CD4-positive, alpha-beta T cell treated with Interleukin-21 for 1 hour (primary cell): ENCODE measurements around the gene BTG4.
A peak's percentile ranks its signal among the peaks of the same experiment; 100 is the strongest.

Experiments
- DNase-seq: peaks from one replicate; pipeline ENCODE4 v3.0.0-alpha.2; 2020

BTG4 gene

DNA sequence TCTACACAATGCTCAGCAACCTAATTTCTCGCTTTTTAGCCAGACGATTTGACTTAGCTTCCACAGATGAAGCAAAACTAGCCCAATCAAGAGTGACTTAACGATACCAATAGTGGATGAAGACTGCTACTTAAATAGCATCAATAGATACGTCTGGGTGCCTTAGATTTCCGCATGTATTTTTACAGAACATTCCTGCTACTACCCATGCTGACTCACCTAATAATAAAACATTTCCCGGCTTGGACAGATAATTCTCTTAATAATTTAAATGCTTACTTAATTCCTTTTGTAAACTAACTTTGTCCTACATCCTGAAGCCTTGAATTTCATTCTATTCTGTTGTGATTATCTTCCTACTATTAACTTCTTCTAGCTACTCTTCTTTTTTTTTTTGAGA lies 23.1 kb upstream of the BTG4 start:
- no peak for DNase-seq

DNA sequence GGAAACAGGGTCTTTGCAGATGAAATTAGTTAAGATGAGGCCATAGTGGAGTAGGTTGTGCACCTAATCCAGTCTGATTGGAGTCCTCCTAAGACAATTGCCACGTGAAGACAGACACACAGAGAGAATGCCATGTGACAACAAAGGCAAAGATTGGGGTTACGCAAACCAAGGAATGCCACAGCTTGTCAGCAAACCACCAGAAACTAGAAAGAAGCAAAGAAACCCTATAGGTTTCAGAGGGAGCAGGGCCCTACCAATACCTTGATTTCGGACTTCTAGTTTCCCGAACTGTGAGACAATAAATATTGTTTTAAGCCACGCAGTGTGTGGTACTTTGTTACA lies 20.2 kb upstream of the BTG4 start:
- DNase-seq: no peak

DNA sequence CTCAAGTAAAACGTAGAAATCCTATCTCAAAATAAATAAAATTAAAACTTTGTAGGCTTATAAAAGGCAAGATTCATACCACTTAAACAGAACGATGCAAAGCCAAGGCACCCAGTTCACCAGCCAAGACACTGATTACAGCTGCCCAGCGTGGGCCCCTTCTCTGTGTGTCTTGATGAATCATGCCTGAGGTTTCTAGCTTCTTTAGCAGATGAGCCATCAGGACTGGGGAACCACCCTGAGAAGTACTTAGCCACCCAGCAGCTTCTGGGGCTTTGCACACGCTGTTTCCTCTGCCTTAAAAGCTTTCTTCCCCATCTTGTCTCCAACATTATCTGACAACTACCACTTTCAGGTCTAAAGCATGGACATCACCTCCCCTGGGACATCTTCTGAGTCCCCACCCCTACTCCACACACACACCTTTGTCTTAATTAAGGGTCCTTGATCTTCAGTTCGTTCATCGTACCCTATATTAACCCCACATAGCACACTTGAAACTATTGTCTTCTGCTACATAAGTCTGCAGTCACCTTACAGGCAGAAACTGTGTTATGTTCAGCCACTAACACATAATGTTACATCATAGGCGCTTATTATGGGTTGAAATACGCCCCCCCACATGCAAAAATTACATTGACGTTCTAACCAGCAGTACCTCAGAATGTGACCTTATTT lies 19.6 kb upstream of the BTG4 start:
- peak; percentile 21 for DNase-seq

DNA sequence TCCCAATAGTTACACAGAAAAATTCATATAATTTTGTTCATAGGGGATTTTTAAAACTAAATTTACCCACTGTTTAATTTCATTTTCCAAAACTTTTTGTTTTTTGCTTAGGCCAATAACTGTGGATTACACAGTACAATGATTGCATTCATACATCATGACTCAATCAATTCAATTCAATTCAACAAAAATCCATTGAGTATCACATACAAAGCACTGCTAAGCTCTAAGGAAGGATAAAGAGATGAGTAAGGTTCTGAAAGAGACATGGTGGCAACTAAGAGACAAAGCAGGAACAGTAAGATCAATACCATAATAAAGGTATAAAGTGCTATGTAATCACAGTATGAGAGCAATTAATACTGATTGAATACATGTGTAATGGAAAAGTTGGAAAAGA lies 18.9 kb upstream of the BTG4 start:
- no peak for DNase-seq

DNA sequence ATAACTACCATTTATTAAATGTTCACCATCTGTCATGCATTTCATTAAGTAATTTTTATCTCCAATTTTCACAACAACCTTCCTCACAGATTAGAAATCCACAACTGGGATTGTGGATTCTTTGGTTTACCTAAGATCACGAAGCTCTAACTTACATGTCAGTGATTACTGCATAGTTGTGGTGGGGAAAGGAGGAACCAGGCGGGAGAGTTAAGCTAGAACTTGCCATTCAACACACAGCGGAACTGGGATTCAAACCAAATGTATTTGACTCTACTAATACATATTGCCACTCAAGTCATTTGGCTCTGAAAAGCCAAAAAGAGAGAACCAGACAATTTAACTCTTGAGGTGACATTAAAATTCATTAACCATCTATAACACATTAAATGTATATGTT lies 17.9 kb upstream of the BTG4 start:
- no peak for DNase-seq

DNA sequence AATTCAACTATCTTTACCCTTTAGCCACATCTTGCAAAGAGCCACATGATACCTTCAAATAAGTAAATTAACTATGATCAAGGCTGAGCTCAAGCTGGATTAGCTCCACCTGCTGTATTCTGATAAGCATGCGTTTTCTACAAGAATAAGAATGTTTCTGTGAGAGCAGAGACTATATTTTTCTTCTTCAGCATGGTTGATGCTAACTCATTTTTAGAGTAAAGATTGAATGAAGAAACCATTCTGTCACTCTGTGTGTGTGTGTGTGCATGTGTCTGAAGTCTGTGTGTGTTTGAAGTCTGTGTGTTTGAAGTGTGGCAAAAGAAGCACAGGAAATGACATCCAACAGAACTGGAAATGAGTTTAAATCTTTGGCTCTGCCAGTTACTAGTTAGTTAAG lies 16.4 kb upstream of the BTG4 start:
- DNase-seq: peak; percentile 60

DNA sequence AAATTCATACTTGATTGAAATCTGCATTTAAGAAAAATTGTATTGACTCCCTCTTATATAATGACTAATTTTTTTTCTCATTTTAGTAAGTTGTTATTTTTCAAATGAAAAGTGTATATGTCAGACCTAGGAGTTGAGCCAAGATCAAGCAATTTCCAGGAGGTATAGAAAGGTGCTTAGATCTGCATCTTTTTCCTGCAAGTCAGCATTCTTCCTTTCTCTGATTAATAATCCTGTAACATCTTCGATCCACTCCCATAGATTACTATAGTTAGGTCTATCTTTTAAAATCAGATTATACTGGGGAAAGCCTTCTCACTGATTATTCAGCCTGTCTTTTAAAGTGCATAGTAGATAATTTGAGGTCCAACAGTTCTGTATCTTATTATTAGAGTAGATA lies 15.1 kb upstream of the BTG4 start:
- DNase-seq: no peak

DNA sequence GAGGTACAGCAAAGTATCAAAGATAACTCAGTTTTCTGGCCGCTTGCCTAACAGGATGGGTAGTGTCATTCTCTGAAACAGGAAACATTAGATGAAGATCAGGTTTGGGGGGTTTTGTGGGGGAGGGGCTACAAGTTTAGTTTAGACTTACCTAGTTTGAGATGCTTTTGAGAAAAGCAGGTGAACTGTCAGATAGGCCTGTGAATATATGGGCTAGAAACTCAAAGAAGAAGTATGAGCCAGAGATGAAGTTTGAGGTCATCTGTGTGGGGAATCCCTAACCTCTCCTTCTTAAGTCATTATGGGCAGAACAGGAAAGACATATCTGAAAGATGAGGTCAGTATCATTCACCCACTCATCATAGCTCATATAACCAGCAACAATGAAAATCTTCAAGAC lies 14.3 kb upstream of the BTG4 start:
- DNase-seq: no peak

DNA sequence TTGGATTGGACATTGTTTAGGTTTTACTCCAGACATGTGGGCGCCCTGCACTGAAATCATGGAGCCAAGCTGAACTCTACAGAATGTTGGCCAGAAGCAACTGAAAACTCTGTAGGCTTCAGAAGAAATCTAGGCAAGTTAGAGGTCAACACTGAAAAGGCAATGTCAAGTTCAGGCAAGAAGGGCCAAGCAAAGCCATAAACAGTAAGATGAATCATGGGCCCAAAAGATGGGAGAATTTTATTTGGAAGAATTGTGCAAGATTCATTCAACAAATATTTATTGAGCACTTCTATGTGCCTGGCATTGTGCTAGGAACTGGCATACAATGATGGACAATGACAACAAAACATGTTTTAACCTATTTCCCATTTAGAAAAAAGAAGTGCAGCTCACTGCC lies 13.3 kb upstream of the BTG4 start:
- no peak for DNase-seq

DNA sequence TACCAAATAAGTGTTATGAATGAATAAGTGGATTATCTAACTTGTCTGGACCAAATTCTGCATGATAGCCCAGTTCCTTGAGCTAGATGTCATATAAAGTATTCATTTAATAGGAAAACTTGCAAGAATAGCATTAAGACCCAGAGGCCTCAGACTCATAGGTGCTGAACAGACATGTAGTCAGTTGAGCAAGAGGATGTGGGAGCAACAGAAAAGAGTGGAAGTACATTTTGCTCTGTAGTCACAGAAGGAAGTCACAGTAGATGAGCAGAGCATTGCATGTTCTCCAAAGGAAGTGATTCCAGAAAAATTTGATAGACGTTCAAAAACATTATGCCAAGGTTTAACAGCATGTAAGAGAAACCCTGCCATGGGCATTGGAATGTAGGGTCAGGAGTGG lies 11.9 kb upstream of the BTG4 start:
- no peak for DNase-seq

DNA sequence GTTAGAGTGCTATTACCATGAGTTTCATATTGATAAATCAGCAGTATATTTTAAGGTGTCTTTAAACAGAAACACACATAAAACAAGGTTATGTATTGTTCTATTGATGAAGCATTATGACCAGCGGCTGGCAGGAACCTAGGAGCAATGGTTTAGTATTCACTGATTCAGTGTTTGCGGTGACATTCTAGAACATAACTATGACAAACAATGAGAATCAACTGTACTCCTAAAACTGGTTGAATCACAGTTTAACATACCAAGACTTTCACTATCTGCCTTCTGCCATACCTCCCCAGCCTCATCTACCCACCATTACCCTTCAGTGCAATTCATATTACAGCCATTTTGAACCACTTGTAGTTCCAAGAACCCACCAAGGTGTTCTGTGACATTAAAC lies 11.2 kb upstream of the BTG4 start:
- DNase-seq: no peak

DNA sequence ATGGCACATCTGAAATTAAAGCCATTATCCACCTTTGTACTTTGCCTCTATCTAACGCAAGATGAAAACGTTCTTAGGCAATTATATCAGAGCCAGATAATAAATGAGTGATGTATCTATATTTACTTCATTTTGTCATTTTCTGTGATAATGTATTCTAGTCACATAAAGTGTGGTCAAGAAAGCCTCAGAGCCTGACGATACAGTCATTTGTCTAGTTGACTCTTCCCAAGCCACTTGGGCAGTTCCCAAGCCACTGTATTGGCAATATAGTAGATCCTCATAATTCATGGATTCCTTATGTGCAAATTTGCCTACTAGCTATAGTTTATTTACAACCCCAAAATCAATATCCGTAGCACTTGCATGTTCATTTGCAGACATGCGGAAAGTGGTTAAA lies 10.2 kb upstream of the BTG4 start:
- DNase-seq: no peak

DNA sequence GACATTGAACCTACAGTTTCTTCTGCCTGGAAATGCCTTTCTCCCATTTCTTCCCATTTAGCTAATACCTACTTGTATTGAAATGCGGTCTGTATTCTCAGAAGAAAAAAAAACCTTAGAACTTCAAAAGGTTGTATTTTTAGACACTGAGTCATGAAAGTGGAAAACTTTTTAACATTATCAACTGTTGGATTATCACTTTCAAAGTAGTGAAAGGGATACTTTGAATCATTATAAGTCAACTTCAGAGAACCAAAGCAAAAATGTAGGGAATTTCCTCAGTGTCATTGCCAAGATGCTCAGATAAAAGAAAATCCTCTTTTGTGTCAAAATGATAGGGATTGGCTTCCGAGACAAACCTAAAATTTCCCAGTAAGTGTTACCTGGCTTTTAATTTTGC lies 8.9 kb upstream of the BTG4 start:
- DNase-seq: no peak

DNA sequence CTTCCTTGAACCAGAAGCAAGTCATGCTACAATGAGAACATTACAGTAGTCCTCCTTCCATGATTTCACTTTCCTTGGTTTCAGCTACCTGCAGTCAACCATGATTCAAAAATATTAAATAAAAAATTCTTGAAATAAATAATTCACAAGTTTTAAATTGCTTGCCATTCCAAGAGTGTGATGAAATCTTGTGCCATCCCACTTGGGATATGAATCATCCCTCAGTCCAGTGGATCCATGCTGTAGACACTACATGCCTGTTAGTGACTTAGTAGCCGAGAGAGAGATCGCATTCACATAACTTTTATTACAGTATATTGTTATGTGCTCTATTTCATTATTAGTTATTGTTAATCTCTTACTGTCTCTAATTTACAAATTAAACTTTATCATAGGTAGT lies 8.4 kb upstream of the BTG4 start:
- DNase-seq: no peak

DNA sequence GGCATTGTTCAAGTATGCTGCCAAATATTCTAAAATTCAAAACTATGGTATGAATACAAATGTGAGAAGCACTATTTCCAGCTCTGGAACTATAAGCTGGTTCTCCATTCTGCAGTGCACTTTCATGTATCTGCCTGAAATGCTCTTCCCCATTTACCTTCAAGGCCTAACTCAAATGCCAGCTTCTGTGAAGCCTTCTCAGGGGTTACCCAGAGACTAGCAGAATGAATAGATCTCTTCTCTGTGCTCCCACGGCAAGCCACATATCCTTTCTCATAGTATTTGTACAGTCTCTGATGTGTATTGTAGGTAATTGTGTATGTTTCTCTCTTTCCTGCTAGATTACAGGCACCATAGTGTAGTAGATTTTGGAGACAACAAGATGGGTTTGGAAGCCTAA lies 6.5 kb upstream of the BTG4 start:
- DNase-seq: no peak

DNA sequence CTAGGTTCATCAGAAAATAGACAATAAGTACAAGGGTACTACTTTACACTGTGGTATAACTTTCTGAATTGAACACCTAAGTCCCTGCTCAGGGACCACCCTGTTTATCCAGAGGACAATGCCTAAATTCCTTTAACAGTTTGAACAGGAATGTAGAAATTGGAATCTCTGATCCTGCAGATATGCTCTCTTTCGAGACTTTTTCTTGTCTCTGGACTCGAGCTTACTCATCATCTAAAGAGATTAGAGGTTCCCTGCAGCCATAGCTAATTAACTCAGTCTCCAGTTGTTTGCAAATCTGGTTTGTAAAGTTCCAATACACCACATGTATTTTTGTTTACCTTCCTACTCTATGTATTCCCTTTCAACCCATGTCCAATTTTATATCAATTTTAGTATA lies 3.4 kb upstream of the BTG4 start:
- DNase-seq: no peak

DNA sequence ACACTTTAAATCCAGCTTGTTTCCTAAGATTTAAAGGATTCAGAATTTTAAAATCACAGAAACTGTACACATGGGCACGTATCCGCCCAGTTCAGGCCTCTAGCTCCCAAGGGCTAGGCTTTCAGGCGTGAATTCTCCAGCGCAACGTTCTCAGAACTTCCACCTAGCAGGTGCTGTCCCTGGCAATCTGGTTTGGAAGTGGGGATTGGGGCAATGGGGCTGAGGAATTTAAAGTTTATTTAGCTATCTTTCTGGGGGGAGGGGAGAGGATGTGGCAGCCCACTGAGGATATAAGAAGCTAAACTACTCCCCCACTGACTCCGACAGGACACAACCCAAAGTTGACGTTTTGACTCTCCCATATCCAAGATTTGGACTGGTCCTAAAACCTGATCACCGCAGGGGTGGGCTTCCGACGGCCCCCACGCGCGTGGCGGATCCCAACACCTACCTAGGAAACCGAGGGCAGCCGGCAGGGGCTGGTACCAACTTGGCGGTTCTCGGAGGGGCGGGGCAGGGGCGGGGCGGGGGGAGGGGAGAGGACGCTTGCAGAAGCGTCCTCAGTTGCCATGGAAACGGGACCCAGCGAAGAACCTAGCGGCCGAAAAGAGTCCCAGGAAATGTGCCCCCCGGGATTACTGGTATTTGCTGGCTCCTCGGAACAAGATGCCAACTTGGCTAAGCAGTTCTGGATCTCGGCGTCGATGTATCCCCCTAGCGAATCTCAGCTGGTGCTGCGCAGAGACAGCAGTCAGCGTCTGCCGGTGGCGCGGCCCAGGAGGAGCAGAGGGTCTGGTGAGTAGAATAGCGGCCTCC lies 2.2 kb upstream of the BTG4 start, which contains the start of gene HOATZ:
Gene HOATZ (plus strand): TSS at position 563 of the 816 bp plus-strand sequence. CDS start 7 bp downstream, at position 570.
- peak; percentile 4 for DNase-seq

DNA sequence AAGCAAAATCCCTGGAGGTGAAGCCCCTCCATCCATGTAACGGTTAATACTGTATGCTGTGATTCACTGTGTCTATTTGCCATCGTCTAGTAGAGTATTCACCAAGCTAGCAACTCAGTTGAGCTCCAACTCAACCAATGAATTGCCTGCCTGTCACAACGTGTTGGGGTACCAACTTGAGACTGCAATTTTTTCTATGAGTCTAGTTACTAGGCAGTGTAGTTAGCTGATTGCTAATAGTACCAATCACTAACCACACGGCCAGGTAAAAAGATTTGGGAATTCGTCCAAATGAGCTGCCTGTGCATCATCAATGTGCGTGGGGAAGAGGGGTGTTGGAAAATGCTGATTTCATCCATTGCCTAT lies 1.0 kb upstream of the BTG4 start:
- DNase-seq: no peak

DNA sequence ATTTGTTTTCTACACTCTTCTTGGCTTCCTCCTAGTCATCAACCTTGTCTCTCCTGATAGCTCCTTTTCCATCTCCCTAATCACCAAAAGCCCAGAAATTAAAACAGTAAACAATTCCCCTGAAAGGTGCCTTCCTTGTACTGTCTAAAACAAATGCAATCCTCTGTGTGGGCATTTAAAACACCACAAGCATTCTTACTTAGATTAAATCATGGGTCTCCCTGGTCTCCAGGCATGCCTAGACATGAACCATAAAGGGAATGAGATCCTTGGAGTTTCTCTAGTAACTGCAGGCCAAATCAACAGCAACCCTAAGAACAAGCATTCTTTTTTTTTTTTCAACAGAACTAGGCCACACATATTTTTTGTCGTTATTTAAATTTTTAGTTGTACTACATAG lies 1.9 kb downstream of the BTG4 start:
- no peak for DNase-seq

DNA sequence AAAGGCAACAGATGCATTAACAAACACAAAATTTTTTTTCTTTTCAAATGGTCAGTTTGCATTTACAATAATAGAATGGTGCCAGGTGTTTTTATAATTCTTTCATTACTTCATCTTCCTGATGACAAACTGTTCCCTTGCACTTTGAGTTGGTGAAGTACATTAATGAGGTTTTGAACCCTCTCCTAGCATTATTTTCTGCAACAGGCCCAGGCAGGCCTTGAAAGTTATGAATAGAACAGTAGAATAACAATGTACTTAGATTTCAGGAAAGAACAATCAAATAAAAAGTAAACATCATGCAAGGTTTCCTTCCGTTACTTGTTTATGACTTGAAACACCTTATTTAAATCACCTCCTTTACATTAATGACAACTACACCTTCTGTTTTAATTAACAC lies 9.6 kb downstream of the BTG4 start:
- DNase-seq: no peak

DNA sequence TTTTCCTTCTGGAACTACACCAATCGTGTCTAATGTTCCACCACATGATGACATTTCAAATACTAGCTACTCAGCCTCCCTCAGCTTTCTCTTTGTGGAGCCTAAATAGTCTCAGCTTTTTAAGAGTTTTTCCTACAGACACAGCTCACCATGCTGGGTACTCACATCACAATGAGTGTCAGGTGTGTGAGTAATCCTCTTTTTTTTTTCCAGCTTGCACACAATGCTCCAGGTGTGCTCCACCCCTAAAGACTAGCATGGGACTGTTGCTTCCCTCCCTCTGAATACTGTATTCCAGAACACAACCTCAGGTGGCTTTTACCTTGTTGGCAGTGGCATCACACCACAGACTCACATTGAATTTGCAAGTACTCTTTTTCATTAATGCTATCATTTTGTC lies 11.7 kb downstream of the BTG4 start:
- no peak for DNase-seq

DNA sequence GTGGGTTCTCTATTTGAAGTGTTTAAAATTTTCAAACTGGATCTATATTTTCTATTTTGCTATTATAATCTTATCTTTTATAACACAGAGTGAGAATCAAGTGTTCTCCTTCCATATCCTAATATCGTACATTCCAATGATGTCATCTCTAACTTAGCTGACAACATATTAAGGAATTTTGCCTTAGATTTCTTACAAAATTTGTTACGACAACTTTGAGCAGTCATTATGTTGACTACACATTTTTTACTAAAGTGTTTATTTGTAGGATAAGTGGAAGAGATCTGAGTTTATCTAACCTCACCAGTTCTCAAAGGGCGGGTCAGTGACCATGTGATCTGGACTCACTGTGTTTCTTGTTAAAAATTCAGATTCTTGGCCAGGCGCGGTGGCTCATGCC lies 12.7 kb downstream of the BTG4 start:
- no peak for DNase-seq

DNA sequence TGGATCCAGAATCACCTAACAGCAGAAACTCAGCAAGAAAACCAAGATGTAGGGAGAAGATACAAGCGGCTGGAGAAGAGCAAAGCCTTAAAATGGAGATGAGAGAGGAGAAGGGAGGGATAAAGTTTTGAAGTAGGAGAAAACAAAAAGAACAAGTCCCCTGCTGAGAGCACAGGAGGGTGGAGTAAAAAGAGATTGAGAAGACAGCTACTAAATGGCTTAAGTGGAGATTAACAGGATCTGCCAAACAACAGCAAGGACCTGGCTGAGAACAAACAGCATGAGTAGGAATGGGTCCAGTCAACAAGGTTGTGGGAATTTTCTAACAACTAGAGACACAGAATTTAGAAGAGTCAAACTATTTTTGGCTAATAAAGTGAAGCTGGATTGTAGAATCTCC lies 18.1 kb downstream of the BTG4 start:
- no peak for DNase-seq

DNA sequence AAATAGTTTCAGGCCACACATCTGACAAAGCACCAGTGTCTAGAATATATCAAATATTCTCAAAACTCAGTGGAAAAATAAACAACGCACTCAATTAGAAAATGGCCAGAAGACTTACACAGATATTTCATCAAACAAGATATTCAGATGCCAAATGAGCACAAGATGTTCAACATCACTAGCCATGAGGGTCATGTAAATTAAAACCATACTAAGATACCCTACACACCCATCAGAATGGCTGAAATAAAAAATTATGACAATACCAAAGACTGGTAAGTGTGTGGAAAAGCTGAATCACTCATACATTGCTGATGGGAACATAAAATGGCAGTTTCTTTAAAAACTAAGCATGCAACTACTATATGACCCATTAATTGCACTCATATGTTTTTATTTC lies 21.7 kb downstream of the BTG4 start:
- no peak for DNase-seq

DNA sequence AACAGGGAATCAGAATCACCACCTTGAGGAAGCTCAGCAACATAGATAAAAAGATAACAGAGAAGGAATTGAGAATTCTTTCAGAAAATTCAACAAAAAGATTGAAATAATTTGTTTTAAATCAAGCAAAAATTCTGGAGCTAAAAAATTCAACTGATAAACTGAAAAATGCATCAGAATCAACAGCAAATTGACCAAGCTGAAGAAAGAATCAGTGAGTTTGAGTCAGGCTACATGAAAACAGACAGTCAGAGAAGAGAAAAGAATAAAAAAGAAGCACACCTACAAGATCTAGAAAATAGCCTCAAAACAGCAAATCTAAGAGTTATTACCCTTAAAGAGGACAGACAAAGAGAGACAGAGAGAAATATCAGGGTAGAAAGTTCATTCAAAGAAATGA lies 28.8 kb downstream of the BTG4 start:
- no peak for DNase-seq
